DLD1 (cell line): ENCODE results near the gene USH1C.

Experiments used
- in situ Hi-C: cut with HindIII; loops from 2 replicates; pipeline ENCODE4 v1.10.0; 2017; ENCODE audit warnings: low sequenced_read_pairs

Gene USH1C

DNA sequence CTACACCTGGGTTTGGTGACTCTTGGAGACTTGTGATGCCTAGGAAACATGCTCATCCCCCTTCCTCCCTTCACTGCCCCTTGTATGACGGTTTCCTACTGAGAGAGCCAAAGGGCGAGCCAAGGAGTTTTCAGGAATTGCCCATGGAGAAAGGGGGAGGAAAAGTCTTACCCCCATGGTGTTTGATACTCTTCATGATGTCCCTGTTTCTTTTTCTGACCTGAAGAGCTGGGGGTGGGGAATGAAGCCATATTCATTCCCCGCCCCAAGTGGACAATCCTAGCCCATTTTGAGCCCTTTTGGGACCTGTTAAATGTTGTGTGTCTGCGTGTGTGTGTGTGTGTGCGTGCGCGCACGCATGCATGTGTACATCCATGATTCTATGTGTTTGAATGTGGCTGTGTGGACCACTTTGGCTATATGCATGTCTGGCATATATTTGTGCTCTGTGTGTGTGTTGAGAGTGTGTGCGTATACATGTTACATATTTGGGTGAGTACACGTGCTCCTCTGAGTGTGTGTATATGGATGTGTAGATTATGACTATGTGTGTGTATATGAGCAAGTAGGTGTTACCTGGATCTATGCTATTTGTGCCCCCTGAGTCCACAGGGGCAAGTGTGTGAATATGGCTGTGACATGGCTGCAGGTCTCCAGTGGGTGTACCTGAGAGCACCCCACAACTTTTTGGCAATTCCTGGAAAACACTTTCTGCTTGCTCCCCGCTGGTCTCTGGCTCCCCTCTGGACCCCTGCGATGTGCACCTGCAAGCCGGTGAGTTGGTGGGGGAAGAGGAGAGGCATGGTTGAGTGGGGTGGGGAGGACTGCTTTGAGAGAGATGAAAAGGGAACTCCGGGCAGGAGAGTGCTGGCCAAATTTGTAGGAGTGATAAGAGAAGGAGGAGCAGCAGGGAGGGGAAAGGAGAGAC is 27.5 kb upstream of the USH1C start:
- in situ Hi-C loops = no loop called here

DNA sequence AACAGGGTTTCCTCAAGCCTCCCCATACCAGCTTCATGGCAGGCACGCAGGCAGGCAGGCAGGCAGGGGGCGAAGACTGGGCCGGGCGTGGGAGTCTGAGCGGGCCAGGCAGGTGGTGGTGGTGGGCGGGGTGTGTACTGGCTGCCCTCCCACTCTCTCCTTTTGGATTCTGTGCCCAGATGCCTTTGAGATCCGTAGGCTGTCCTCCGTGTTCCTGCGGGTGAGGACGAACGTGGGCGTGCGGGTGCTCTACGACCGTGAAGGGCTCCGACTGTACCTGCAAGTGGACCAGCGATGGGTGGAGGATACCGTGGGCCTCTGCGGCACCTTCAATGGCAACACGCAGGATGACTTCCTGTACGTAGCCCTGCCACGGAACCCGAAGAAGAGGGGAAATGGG is 25.8 kb upstream of the USH1C start:
- in situ Hi-C loops = no loop called here

DNA sequence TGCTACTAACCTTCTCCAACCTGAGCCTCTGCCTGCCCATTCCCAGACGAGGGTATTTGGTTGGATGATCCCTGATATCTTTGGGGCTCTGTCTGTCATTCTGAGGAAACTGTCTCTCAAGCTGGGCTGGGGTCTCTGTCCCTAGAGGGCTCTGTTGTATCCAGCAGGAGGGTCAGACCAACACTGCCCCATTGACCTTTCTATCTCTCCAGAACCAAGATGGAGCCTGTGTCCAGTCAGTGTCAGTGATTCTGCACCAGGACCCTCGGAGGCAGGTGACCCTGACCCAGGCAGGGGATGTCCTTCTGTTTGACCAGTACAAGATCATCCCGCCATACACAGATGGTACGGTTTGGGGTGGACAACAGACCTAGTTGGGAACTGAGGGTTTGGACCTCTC is 24.7 kb upstream of the USH1C start:
- in situ Hi-C loops = no loop called here

- in situ Hi-C loops = no loop called here
Observed at GRCh38 chr11:17564687-17565042, 20.4 kb upstream of the USH1C start.

GRCh38 chr11:17563961-17564686 is 19.9 kb upstream of the USH1C start:
- in situ Hi-C loops = no loop called here

DNA sequence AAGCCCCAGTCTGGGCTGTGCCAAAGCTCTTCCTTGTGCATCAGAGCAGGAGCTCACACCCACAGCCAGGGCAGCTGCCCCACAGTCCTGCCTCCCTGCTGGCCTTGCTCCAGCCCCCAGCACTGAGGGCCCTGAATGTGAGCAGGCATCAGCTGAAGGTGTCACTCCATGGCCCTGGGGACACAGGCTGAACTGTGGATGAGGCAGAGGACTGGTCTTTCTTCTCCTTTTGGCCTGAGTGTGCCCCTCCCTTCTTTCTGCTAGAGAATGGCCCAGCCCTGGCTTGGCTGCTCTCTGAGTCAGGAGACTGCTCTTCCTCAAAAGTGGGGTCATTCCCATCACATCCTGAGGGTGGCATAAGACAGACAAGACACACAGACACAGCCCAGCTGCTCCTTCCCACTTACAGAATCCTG is 19.0 kb upstream of the USH1C start:
- in situ Hi-C loops = no loop called here

DNA sequence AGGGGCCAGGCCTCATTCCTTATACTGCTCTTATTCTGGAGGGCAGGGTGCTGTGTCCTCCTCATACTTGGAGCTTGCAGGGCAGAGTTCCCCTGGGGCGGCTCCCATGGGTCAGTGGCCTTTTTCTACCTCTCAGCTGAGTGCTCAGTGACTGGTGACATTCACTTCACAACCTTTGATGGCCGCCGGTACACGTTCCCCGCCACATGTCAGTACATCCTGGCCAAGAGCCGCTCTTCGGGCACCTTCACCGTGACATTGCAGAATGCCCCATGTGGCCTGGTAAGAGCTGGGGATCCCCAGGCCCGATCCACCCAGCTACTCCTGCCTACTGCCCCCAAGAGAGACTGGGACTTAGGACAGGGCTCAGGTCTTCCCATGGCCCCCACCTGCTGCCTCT is 17.3 kb upstream of the USH1C start:
- in situ Hi-C loops = no loop called here

- in situ Hi-C loops = no loop called here
Observed at GRCh38 chr11:17561111-17561415, 16.8 kb upstream of the USH1C start.

DNA sequence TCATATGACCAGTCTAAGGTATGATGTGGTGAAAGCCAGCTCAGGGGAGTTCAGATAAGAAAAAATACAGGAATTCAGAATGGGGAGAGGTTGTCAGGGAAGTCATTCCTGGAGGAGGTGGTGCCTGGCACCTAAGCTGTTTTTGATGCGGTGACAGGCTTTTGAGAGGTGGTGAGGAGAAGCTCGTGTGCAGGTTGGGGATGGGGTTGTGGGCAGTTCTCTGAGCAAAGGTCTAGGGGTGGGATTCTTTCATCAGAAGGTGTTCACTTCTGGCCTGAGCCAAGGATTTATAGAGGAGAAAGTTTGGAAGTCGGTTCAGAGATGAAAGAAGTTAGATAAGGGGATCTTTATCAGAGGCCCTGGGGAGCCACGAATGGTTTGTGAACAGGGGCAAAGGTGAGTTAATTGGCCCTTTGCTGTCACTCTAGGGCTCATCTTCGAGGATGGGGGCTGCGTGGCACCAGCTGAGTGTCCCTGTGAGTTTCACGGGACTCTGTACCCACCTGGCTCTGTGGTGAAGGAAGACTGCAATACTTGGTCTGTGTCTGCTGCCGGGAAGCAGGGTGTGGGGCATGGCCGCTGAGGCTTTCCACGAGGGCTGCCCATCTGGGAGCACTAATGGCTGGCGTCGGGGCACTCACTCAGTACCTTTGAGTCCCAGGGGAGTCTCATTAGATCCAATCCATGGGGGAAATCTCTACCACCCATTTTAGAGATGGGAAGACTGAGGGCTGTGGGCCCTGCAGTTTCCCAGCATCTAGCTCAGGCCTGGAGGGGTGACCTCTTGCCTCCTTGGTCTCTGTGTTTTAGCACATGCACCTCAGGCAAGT is 16.3 kb upstream of the USH1C start:
- in situ Hi-C loops = no loop called here

DNA sequence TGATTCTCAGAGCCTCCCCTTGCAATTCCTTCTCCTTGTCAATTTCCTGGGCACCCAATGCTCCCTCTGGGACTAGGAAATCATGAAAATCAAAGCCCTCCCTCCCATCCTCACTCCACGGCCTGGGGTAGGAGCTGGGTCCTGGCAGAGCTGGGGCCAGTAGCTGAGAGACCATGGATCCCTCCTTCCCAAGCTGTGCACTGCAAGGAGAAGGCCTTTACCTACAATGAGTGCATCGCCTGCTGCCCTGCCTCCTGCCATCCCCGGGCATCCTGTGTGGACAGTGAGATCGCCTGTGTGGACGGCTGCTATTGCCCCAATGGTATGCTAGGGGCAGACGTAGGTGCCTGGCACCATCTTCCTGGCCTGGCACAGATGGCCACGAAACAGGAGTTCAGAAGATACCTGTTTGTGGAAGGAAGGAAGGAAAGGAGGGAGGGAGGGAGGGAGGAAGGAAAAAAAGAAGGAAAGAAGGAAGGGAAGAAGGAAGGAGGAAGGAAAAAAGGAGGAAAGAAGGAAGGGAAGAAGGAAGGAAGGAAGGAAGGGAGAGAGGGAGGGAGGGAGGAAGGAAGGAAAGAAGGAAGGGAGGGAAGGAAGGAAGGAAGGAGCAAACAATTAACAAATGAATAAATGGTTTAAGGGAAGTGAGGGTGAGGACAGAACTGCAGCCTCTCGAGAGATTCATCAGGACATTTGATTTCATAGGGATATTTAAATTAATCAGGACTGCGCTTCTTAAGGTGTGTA is 15.3 kb upstream of the USH1C start:
- in situ Hi-C loops = no loop called here

DNA sequence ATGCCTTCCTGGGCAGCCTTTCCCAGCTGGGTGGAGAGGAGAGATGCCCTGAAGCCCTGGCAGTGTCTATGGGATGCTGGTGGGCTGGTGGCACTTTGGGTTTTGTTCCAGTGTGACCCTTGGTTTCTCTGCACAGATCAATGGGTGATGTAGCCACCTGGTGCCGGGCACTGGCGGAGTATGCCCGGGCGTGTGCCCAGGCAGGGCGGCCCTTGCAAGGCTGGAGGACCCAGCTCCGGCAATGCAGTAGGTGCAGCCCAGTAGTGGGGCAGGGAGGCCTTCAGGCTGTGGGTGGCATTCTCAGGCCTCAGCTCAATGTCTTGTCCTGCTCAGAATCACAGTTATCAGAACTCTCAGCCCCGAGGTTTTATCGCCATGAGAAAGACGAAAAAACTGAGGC is 14.7 kb upstream of the USH1C start:
- in situ Hi-C loops = no loop called here

DNA sequence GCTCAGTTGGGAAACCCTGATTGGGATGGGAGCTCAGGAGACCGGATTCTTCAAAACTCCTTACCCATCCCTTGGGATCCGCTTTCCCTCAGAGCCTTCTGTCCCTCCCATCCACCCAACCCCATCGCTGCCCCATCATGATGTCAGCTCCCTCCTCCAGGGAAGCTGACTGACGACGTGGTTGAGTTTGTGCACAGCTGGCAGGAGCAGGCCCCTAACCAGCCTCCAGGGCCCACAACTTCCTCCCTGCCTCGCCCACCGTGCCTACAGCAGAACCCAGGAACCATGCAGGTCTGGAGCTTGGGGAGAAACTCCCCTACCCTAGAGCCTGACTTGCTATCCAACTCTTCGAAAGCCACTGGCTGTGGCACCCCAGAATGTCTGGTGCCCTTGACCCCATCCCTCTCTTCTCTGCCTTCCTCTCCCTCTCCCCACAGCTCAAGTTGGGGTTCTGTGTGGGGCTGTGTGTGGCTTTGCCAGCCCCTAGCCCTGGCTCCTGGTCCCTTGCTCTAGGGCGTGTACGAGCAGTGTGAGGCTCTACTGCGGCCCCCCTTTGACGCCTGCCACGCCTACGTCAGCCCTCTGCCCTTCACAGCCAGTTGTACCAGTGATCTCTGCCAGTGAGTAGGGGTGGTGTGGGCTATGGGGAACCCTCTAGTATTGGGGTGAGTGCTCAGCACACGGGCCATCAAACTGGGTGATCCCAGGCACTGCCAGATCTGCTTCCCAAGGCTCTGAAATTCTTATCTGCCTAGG is 14.0 kb upstream of the USH1C start:
- in situ Hi-C loops = no loop called here

- in situ Hi-C loops = no loop called here
Observed at GRCh38 chr11:17556999-17557398, 12.8 kb upstream of the USH1C start.

DNA sequence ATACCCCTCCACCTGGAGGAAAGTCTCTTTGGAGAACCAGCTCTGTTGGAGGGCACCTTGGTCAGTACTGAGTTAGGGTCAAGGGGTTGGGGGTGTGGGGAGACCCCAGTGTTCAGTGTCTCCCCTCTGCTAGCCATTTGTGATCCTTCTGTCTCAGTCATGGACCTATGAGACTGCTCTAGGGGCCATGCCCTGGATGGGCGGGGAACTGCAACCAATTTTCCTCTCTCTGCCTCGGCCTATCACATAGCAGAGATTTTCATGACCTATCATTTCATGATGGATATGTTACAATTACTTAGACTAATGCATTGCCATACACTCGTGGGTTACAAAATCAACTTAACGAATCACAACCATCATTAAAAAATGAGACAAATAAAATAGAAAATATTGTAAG is 10.3 kb upstream of the USH1C start:
- in situ Hi-C loops = no loop called here

DNA sequence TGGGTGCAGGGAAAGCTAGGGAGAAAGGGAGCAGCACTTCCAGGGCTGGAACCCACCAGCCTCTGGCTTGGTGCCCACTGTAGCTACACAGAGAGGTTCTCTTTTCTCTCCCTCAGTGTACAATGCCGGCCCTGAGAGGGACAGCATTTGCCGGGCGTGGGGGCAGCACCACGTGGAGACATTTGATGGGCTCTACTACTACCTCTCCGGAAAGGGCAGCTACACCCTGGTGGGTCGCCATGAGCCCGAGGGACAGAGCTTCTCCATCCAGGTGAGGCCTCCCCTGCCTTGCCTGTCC is 9.0 kb upstream of the USH1C start:
- in situ Hi-C loops = no loop called here

GRCh38 chr11:17552392-17553248 is 8.4 kb upstream of the USH1C start:
- in situ Hi-C loops = no loop called here

DNA sequence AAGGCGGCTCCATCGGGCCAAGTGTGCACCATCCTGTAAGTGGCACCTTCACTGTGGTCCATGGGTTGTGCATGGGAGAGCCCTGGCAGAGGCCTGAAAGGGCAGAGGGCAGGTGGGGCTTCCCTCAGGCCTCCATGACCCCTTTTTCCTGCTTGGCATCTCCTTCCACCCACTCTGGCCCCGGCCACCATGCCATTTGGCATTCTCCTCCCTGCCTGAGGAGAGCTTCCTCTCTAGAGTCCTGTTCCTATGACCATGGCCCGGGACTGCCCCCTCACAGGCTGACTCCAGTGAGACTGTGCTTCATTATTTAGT is 7.8 kb upstream of the USH1C start:
- in situ Hi-C loops = no loop called here

DNA sequence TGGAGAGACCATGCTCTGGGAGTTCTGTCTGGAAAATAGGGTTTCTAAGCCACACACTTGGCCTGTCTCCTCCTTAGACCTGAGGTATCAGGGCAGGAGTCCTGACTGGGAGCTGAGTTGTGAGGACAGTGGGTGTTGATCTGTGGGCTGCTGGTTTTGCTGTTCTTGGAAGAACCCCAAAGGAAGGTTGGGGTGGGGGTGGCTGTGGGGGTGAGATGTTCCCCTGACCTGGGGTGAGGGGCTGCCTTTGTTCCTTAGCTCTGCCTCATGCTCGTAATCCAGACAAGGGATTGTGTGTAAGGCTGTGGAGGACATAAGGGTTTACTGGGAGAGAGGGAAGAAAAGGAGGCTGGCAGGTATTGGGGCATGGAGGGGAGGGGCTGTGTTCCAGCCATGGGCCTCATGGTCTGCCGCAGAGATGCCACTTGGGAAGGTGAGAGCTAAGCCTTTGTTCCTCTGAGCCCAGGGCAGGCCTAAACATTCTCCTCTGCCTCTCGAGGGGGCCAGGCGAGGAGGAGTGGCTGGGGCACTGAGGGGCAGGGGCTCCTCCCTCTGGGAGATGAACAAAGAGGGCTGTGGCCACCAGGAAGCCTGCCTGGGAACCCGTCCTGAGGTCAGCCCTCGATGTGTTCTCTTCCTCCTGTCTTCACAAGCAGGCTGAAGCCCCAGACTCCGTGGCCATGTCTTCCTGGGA is 7.3 kb upstream of the USH1C start:
- in situ Hi-C loops = no loop called here
